Stomach (tissue), 4 donors: Measurements from ENCODE around the gene MRPL58.
"Not testable (repeated sequence)": the region's sequence is repeated elsewhere in the genome, so short reads cannot be mapped to it uniquely, and the experiment has no call there.

Experiments
- POLR2A ChIP-seq, 4 donors: fragments of 450-650 bp; IDR thresholded peaks; one replicate each; pipeline ENCODE4 v1.6.1; 2016; ENCODE audit warnings: antibody characterized with exemption in 4 of 4, control low read depth in 2 of 4, mild to moderate bottlenecking in 1 of 4, moderate library complexity in 1 of 4
- POLR2AphosphoS5 ChIP-seq, 3 donors: sonication (generic); formaldehyde crosslinking; IDR thresholded peaks; one replicate each; pipeline ENCODE4 v1.6.1; 2016; ENCODE audit warnings: antibody characterized with exemption in 3 of 3
- TF ChIP-seq, protein P1 (sequence below), 7 experiments: fragments of 450-650 bp in 4 of 7; fragments of 200-600 bp in 3 of 7; sonication (generic) in 3 of 7; IDR thresholded peaks; one replicate each; pipeline ENCODE4 v1.5.1; 2016 to 2019; ENCODE audit warnings: antibody characterized with exemption in 7 of 7, control low read depth in 2 of 7, mild to moderate bottlenecking in 1 of 7

- TF ChIP-seq POLR2A, POLR2AphosphoS5 (IDR thresholded peaks at IDR 0.05): not testable (repeated sequence)
- TF ChIP-seq, protein P1, sequence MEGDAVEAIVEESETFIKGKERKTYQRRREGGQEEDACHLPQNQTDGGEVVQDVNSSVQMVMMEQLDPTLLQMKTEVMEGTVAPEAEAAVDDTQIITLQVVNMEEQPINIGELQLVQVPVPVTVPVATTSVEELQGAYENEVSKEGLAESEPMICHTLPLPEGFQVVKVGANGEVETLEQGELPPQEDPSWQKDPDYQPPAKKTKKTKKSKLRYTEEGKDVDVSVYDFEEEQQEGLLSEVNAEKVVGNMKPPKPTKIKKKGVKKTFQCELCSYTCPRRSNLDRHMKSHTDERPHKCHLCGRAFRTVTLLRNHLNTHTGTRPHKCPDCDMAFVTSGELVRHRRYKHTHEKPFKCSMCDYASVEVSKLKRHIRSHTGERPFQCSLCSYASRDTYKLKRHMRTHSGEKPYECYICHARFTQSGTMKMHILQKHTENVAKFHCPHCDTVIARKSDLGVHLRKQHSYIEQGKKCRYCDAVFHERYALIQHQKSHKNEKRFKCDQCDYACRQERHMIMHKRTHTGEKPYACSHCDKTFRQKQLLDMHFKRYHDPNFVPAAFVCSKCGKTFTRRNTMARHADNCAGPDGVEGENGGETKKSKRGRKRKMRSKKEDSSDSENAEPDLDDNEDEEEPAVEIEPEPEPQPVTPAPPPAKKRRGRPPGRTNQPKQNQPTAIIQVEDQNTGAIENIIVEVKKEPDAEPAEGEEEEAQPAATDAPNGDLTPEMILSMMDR (IDR thresholded peaks at IDR 0.05), result not testable (repeated sequence)
Observed at GRCh38 chr17:75043789-75044188, 31.3 kb downstream of the MRPL58 start.
